Endothelial cell of hepatic sinusoid (primary cell): ENCODE results near the gene COQ10B.
"Not testable (repeated sequence)": the region's sequence is repeated elsewhere in the genome, so short reads cannot be mapped to it uniquely, and the experiment has no call there.

ENCODE experiments used
- in situ Hi-C: cut with HindIII; loops from 2 replicates; pipeline ENCODE4 v1.10.0; 2017; ENCODE audit warnings: low sequenced_read_pairs

Gene COQ10B

DNA sequence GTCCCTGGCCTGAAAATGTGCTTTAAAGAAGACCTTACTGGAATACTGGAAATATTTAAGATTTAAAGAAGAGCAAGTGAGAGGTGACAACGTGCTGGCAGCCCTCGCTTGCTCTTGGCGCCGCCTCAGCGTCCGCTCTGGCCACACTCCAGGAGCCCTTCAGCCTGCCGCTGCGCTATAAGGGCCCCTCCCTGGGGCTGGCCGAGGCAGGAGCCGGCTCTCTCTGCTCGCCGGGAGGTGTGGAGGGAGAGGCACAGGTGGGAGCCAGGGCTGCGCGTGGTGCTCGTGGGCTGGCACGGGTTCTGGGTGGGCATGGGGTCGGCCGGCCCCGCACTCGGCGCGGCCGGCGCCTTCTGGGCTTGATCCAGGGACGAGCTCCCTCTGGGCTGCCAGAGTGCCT lies 2.9 kb upstream of the COQ10B start:
- in situ Hi-C loops: no loop called here

DNA sequence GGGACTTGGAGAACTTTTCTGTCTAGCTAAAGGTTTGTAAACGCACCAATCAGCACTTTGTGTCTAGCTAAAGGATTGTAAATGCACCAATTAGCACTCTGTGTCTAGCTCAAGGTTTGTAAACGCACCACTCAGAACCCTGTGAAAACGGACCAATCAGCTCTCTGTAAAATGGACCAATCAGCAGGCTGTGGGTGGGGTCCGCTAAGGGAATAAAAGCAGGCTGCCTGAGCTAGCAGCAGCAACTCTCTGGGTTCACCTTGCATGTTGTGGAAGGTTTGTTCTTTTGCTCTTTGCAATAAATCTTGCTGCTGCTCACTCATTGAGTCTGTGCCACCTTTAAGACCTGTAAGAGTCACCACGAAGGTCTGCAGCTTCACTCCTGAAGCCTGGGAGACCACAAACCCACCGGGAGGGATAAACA lies 2.4 kb upstream of the COQ10B start:
- in situ Hi-C loops: not testable (repeated sequence)

DNA sequence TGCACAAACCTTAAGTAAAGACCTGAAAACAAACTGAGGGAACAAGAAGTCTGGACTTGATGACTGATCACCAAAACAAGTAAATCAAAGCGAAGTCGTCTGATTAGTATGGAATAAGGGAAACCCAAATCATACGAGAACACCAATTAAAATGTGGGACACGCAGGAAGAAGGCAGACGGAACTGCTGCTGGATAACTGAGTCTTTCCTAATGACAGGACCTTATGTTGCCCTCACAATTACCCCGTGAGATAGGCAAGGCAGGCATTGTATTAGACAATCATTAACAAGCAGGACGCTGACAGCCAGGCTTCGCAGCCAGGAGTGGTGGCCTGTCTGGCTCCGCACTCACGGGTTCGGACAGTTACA lies 614 bp upstream of the COQ10B start:
- in situ Hi-C loops: no loop called here

DNA sequence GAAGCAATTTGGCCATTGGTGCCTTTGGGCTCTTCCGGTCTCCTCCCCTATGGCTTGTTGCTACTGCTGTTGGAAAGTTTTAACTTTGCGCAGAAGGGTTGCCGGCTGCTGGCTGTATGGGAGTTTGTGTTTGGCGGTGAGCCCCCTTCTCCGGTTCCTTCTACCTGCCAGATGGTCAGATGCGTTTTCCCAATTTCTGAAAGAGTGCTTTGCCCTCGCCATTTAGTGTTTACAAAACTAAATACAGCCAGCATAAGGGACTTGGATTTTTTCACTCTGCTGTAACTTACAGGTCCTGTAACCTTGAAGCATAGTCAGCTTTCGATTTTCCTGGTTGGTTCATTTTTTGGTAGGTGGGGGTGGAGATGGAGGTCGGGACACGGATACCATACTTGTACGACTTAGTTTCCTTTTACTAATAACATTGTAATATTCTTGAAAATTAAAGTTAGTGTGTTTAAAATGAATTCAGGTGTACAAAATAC lies 604 bp downstream of the COQ10B start:
- in situ Hi-C loops: no loop called here

DNA sequence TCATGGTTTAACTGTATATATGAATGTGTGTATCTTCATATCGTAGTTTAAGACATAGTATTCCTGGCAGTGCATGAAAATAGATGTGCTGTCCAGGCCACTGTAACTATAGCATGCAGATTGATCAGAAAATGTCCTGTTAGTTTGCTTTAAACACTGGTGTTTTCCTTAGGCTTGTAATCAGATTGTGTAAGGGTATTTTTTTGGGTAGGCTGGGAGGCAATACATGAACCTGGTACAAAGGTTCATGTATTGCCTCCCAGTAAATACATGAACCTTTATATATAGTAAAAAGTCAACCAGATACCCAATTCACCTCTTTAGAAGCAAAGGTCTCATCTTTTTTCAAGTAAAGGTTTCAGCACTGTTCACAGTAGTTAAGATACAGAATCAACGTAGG lies 1.6 kb downstream of the COQ10B start:
- in situ Hi-C loops: no loop called here

DNA sequence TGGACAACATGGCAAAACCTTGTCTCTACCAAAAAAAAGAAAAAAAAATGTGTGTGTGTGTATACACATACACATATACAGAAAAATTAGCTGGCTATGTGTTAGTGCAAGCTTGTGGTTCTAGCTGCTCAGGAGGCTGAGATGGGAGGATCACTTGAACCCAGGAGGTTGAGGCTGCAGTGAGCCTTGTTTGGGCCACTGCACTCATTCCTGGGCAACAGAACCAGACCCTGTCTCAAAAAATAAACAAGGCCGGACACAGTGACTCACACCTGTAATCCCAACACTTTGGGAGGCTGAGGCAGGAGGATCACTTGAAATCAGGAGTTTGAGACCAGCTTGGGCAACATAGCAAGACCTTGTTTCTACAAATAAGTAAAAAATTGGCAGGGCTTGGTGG lies 2.1 kb downstream of the COQ10B start:
- in situ Hi-C loops: no loop called here

DNA sequence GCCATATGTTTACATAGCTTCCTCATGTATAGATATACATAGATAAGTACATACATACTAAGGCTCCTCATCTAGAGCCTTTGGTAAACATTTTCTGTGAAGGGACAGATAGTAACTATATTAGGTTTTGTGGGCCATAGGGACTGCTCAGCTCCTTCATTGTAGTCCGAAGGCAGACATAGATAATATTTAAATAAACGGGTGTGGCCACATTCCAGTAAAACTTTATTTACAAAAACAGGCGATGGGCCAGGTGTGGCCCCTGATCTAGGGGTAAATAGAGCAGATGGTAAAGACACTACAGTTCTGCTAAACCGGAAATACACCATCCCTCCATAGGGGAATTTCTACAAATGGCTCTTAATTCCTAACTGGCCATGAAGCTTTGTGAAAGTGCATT lies 7.3 kb downstream of the COQ10B start:
- in situ Hi-C loops: no loop called here

DNA sequence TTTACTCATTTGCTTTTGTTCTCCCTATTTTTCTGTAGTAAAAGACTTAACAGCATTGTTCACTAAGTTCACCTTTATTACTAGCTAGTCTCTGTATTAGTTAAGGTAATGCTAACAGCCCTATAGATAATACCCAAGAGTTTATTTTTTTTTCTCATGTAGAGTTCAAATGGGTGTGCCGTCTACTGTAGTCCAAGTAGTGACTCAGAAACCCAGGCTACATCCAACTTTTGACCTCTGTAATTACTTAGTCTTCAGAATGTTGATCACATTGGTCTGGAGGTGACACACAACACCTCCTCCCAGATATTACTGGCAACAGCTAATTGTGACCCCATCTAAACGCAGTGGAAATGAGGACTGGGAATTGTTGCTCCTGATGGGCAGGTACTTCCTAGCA lies 7.7 kb downstream of the COQ10B start:
- in situ Hi-C loops: no loop called here

DNA sequence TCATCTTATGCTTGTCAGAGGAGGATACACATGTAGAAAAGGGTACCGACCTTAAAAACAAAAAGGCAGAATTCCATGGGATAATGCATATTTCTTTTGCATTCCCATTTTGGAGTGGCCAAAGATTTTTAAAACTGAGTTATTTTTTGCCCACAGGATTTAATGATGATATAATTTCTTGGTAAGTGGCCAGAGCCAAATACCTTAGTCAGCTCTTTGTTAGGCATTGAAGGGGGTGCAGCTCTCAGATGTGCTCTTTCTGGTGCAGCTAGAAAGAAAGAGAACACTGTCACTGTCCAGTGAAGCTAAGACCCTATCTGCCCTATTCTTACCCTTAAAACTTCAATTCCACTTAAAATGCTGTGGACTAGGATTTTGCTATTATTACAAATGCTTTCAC lies 10.8 kb downstream of the COQ10B start:
- in situ Hi-C loops: no loop called here

DNA sequence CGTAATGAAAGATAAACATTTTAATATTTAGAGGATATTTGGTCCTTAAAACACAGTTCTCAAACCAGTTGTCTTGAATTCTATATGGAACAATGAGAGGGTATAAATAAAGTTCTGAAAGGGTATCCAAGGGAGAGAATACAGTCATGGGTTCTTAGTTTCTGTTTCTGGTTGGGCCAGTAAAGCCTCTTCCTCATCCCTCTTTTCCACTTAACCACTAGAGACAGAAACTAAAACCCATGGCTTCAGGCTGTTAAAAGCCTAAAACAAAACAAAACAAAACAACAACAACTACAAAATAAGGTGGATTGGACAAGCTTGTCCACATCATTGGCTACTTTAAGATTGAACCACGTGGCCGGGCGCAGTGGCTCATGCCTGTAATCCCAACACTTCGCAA lies 18.8 kb downstream of the COQ10B start:
- in situ Hi-C loops: no loop called here

DNA sequence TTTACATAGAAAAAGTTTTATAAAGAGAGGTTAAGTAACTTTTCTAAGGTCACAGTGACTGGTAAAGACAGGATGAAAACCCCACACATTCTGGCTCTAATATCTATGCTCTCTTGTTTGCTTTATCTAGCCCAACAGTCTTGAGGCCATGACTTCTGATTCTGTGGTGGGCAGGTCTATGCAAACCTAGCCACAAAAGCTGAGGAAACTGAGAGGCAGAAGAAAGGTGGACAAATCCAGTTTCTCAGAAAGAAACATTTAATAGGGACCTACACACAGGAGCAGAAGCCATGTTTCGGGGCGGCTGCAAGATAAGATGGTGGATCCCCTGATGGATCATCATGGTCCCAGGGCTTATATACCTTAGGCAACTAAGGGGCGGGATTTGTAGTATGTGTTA lies 24.4 kb downstream of the COQ10B start:
- in situ Hi-C loops: loop anchor here (5.0 kb wide), 1 partner anchor 70 kb away; no protein-coding TSS in a partner anchor

DNA sequence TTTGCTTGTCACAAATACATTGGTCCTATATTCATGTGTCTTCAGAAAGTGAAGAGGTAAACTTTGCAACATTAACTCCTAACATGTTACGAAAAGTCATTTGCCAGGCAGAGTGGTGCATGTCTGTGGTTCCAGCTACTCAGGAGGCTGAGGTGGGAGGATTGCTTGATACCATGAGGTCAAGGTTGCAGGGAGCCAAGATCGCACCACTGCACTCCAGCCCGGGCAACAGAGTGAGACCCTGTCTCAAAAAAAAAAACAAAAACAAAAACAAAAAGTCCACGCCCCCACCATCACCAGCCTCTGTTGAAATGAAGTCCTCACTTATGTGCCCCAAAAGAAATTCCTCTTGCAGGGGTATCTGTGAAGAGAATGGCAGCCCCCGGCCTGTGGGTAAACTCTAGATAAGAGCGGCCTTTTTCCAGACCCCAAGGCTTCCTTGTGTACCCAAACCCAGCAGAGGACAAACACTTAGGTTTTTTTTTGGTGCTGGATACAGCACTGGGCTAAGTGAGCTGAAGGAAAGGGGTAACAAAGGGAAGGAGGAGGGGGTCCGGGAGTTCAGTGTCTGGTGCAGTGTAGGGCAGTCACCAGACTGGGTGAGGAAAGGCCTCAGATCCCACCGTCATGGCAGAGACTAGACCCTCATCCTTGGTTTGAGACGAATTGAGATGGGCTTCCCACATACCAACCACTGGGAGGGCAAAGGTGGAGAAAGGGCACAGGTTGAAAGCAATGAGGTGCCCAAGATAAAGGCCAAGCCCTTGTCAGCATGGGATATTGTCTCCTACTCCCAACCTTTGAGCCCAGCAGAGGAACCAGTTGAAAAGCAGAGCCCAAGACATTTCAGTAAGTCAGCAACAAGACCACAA lies 27.0 kb downstream of the COQ10B start:
- in situ Hi-C loops: no loop called here

DNA sequence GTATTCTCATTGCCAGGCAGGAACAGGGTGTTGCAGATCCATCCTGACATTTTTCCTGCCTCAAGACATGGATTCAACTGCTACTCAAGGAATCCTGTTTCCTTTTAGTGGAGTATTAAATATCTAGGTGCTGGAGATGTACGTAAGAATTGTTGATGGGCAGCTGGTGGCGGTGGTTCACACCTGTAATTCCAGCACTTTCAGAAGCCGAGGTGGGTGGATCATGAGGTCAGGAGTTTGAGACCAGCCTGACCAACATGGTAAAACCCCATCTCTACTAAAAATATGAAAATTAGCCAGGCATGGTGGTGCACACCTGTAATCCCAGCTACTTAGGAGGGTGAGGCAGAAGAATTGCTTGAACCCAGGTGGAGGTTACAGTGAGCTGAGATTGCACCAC lies 30.9 kb downstream of the COQ10B start:
- in situ Hi-C loops: not testable (repeated sequence)

DNA sequence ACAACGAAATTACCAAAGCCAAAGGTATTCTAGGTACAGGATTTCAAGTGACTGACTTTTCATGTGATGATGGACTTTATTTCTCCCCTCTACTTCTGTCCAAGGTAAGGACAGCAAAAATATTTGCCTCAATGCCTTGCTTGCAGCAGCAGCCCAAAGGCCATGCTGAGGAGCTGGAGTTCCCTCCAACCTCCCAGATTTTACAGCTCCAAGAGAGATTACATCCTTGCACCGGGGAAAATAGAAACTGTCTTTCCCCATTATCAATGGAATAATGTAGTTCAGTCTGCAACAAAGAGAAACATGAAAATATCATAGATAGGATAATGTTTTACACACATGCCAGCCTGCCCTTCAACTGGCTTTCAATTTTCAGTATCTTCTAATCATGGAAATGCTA lies 32.8 kb downstream of the COQ10B start:
- in situ Hi-C loops: no loop called here

DNA sequence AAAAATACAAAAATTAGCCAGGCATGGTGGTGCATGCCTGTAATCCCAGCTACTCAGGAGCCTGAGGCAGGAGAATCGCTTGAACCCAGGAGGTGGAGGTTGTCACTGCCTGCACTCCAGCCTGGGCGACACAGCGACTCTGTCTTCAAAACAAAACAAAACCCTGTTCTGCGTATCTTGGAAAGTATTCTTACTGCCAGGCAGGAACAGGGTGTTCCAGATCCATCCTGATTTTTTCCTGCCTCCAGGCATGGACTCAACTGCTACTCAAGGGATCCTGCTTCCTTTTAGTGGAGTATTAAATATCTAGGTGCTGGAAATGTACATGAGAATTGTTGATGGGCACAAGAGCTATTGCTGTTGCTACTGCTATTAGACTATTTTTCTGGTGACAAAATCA lies 34.0 kb downstream of the COQ10B start:
- in situ Hi-C loops: no loop called here

DNA sequence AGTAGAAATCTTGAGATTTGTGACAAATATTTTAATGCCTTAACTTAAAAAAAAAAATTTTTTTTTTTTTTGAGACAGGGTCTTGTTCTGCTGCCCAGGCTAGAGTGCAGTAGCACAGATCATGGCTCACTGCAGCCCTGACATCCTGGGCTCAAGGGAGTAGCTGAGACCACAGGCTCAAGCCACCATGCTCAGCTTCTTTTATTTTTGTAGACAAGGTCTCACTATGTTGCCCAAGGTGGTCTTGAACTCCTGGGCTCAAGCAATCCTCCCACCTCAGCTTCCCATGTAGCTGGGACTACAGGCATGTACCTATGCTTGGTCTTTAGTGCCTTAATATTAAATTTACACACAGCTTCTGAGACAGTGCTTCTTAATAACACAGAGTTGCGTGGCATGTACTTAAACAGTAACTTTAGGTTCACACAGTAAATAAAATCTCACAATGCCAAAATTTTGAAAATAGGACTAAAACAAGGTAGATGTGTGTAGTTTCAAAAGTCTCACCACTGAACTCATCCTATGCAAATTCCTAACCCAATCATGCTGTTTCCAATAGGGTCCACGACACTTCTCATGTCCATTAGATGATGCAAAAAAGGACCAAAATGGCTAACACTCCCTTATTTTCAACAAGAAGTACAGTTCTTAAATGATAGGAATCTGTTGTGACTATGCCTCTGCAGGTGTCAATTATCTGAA lies 42.2 kb downstream of the COQ10B start:
- in situ Hi-C loops: no loop called here

DNA sequence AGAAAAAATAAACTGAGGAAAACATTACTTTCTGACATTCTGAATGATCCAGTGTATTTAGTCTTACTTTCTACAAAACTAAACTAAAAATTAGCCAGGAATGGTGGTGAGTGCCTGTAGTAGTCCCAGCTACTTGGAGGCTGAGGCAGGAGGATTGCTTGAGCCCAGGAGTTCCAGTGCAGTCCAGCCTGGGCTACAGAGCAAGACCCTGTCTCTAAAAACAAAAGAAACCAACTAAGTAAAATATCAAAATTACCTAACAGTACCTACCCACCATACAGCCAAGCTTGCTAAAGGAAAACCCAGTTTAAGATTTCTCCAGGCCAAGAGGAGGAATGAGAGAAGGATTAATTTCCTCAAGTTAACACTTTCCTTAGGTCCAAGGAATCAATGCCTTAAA lies 43.3 kb downstream of the COQ10B start:
- in situ Hi-C loops: no loop called here

DNA sequence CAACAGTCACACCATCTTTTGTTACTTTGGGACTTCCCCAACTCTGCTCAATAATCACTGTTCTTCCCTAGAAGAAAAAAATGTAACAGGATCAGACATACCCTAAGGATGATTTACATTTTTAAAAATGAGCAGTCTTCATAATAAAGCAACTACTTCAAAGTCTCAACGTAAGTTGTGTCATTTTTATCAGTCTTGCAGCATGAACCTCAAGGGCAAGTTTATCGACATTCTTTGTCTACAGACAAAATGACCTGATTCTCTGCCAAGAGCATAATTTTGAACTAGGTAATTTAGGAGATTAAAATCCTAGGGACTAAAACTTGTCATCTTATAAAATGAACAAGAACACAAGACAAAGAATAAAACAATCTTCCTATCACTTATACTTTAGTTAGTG lies 44.0 kb downstream of the COQ10B start:
- in situ Hi-C loops: no loop called here

DNA sequence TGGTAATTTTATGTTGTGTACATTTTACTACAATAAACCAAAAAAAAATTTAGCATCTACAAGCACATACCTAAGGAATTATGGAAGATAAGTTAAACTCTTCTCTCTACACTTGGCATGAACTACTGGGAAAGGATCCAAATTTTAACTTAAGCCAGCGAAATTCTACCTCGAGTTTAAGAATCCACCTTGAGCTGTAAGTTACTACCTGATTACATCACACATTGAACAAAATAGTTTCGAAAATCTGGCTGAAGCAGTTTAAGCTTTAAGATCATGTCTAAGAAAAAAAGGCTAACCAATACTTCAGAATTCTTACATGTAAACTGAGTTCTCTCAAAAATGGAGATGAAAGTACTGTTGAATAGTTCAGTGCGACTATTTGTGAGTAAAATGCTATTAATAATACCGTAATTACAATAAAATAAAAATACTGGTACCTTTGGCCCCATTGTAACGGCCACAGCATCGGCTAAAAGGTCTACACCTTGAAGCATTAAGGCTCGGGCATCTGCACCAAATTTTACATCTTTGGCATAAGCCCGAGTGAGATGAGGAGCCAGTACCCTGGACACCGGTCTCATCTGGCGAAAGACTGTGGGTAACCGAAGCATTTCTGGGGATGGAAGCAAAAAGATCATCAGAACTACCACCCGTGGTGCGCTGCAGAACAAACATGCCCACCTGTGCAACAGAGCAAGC lies 45.0 kb downstream of the COQ10B start:
- in situ Hi-C loops: no loop called here

DNA sequence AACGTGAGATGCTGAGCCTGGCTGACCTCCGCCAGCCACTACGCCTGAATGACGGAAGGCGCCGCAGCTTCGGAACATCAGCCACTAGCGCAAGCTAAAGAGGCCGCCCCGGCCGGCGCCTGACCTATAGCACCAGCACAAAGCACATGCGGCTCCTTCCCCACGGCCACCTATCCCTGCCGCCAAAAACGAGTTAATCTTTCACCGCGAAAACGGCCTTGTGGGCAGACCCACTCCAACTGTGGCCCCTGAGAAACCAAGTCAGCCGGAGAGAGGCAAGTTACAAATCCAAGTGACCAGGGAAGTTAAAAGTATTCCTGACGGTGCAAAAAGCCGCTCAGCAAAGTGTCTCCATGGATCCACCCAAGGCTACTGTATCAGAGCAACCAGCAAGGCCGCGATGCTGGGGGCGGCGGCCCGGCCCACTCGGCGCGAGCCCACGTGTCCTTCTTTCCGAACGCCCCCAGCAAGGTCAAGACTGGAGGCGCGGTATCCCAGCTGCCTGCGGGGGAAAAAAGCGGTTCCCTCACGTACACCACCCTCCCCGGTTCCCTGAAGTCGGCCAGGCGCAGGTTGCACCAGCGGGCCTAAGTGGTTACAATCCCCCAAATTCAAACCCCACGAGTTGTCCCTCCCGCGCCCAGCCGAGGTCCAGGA lies 45.7 kb downstream of the COQ10B start:
- in situ Hi-C loops: no loop called here
